HCT116 (cell line): ENCODE measurements around the gene BSN. TPM values are rescaled to one million over a fixed set of nuclear protein-coding genes. Genes with fewer than 3 reads are reported as not detected.

Source experiments
- ATAC-seq: fragments of 200-7000 bp; cut with Tn5 transposase; 2 replicates; pipeline ENCODE4 v1.9.1; 2020; ENCODE audit warnings: mild to moderate bottlenecking, moderate library complexity
- BruUV-seq: library from RNA; stranded (reverse); fragments of 400-500 nt; replicated peaks from 2 replicates; lab custom pipeline; 2021; lab: Mats Ljungman, UMichigan
- CTCF ChIA-PET: fragments of 300-600 bp; sonication (Branson Sonifier 250); formaldehyde crosslinking; loops from one replicate; lab custom pipeline; 2021; ENCODE audit warnings: antibody characterized with exemption; lab: Charles Lee
- POLR2A ChIA-PET: fragments of 300-600, 350-600 bp; sonication (Branson Sonifier 250); formaldehyde crosslinking; loops from one replicate; lab custom pipeline; 2021; ENCODE audit warnings: antibody characterized with exemption; lab: Charles Lee
- RAD21 ChIA-PET, 2 experiments: fragments of 300-600 bp; sonication (Branson Sonifier 250); formaldehyde crosslinking; loops; one replicate each; lab custom pipeline; 2023; ENCODE audit warnings: low total read pairs in 2 of 2; ENCODE audit not compliant: uncharacterized antibody in 2 of 2, unreplicated experiment in 2 of 2, low non-redundant PET in 1 of 2; lab: Charles Lee
- DNase-seq: peaks from one replicate; pipeline ENCODE4 v3.0.0-alpha.2; 2010; ENCODE audit warnings: low read depth, low spot score
- H2AFZ ChIP-seq: fragments of 200-600 bp; shearing (Covaris generic), sonication (generic); 2 replicates; pipeline ENCODE4 v1.6.1; 2017; ENCODE audit warnings: low read depth, mixed run types, mixed read lengths, antibody characterized with exemption, low read length; ENCODE audit not compliant: poor library complexity, severe bottlenecking
- H3K27ac ChIP-seq: 2 replicates; pipeline ENCODE4 v1.5.1; 2012; ENCODE audit warnings: low read depth, low read length
- H3K27me3 ChIP-seq: fragments of 200-600 bp; sonication (generic); 2 replicates; pipeline ENCODE4 v1.6.1; 2016; ENCODE audit warnings: mixed run types, low read length, mixed read lengths; ENCODE audit not compliant: insufficient read depth
- H3K36me3 ChIP-seq, 2 experiments: fragments of 200-500 bp in 1 of 2; fragments of 200-600 bp in 1 of 2; sonication (Bioruptor generic) in 1 of 2; sonication (generic) in 1 of 2; 2 replicates each; pipeline versions ENCODE4 v1.5.1 to v1.6.1; 2014 to 2016; ENCODE audit warnings: low read length in 2 of 2, inconsistent platforms in 1 of 2, mixed read lengths in 1 of 2, mixed run types in 1 of 2; ENCODE audit not compliant: insufficient read depth in 2 of 2, control insufficient read depth in 1 of 2
- H3K4me1 ChIP-seq, 2 experiments: fragments of 200-600 bp in 1 of 2; sonication (generic) in 1 of 2; 2 replicates each; pipeline versions ENCODE4 v1.5.1 to v1.6.1; 2012 to 2017; ENCODE audit warnings: low read length in 2 of 2, inconsistent platforms in 1 of 2, mild to moderate bottlenecking in 1 of 2, mixed read lengths in 1 of 2, mixed run types in 1 of 2, moderate library complexity in 1 of 2; ENCODE audit not compliant: insufficient read depth in 2 of 2, control insufficient read depth in 1 of 2
- H3K4me2 ChIP-seq: fragments of 200-600 bp; sonication (generic); 2 replicates; pipeline ENCODE4 v1.6.1; 2017; ENCODE audit warnings: mixed run types, low read length, mixed read lengths
- H3K4me3 ChIP-seq, 2 experiments: fragments of 200-600 bp in 1 of 2; sonication (generic) in 1 of 2; replicated peaks in 1 of 2; 2 replicates each; pipeline ENCODE4 v1.5.1; 2011 to 2016; ENCODE audit warnings: low read length in 2 of 2, control low read depth in 1 of 2, low read depth in 1 of 2, mild to moderate bottlenecking in 1 of 2, mixed read lengths in 1 of 2, mixed run types in 1 of 2
- H3K79me2 ChIP-seq: fragments of 200-600 bp; sonication (generic); 2 replicates; pipeline ENCODE4 v1.6.1; 2017; ENCODE audit warnings: mild to moderate bottlenecking, mixed run types, low read length, moderate library complexity, mixed read lengths; ENCODE audit not compliant: insufficient read depth
- H3K9ac ChIP-seq: fragments of 200-600 bp; sonication (generic); 2 replicates; pipeline ENCODE4 v1.6.1; 2016; ENCODE audit warnings: low read length, mixed read lengths
- H3K9me2 ChIP-seq: fragments of 200-600 bp; sonication (generic), shearing (Covaris generic); 2 replicates; pipeline ENCODE4 v1.6.1; 2017; ENCODE audit warnings: mixed run types, mild to moderate bottlenecking, moderate library complexity; ENCODE audit not compliant: insufficient read depth
- H3K9me3 ChIP-seq, 2 experiments: fragments of 200-500 bp in 1 of 2; fragments of 200-600 bp in 1 of 2; sonication (Bioruptor generic) in 1 of 2; sonication (generic) in 1 of 2; 2 replicates each; pipeline ENCODE4 v1.6.1; 2014 to 2017; ENCODE audit warnings: low read length in 2 of 2, mixed read lengths in 2 of 2, inconsistent platforms in 1 of 2, low read depth in 1 of 2, mild to moderate bottlenecking in 1 of 2, mixed run types in 1 of 2, moderate library complexity in 1 of 2; ENCODE audit not compliant: control insufficient read depth in 1 of 2, insufficient read depth in 1 of 2
- H4K20me1 ChIP-seq: fragments of 200-600 bp; sonication (generic), shearing (Covaris generic); 2 replicates; pipeline ENCODE4 v1.6.1; 2017; ENCODE audit warnings: mixed run types, mild to moderate bottlenecking, moderate library complexity; ENCODE audit not compliant: insufficient read depth
- CEBPB ChIP-seq: IDR thresholded peaks from 2 replicates; pipeline ENCODE4 v1.6.1; 2012; ENCODE audit warnings: low read depth
- EZH2phosphoT487 ChIP-seq: fragments of 200-600 bp; IDR thresholded peaks from 2 replicates; pipeline ENCODE4 v1.6.1; 2018; ENCODE audit warnings: antibody characterized with exemption, borderline replicate concordance
- FOSL1 ChIP-seq: IDR thresholded peaks from 2 replicates; pipeline ENCODE4 v1.6.1; 2012; ENCODE audit warnings: low read depth
- SIN3A ChIP-seq: IDR thresholded peaks from 2 replicates; pipeline ENCODE4 v1.6.1; 2012; ENCODE audit warnings: low read depth
- SRF ChIP-seq: IDR thresholded peaks from 2 replicates; pipeline ENCODE4 v1.6.1; 2012; ENCODE audit warnings: low read depth
- intact Hi-C: fragments of 100-400 bp; cut with micrococcal nuclease; formaldehyde crosslinking; loops from 2 replicates; pipeline ENCODE4 v1.10.0; 2022
- total RNA-seq: library from RNA; stranded (reverse); gene quantifications from one replicate; pipeline ENCODE4 v1.2.1, GENCODE V29; 2021; ENCODE audit not compliant: unreplicated experiment
- TF ChIP-seq, protein P1 (sequence below): IDR thresholded peaks from 2 replicates; pipeline ENCODE4 v1.6.1; 2012
- TF ChIP-seq, protein P2 (sequence below): IDR thresholded peaks from 2 replicates; pipeline ENCODE4 v1.6.1; 2012; ENCODE audit warnings: low read depth

The BSN gene
- total RNA-seq, 1 experiment from 2014 or later = 1.5 TPM

DNA sequence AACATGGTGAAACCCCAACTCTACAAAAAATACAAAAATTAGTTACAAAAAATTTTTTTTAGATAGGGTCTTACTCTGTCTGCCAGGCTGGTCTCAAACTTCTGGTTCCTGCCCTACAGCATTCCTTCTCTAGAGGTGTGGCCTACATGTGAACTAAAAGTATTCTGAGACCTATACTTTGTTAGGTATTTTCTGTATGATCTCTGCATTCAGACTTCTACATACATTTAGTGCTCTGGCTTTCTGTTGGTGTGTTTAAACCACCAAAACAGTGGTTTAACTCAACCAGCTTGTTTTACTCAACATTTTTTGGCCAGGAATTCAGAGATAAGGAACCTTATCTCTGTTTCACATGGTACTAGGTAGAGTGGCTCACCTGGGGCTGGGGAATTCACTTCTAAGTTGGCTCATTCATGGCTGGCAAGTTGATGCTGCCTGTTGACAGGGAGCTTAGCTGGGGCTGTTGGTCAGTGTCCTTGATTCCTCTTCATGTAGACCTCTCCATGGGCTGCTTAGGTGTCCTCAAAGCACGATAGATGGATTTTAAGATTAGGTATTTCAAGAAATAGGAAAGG, 41.4 kb upstream of the BSN start (continued):
- no peak for TF ChIP-seq FOSL1
- TF ChIP-seq EZH2phosphoT487 = no peak
- TF ChIP-seq CEBPB = no peak
- TF ChIP-seq, protein P1, sequence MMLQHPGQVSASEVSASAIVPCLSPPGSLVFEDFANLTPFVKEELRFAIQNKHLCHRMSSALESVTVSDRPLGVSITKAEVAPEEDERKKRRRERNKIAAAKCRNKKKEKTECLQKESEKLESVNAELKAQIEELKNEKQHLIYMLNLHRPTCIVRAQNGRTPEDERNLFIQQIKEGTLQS = no peak
- TF ChIP-seq SRF = no peak
- TF ChIP-seq SIN3A = no peak

DNA sequence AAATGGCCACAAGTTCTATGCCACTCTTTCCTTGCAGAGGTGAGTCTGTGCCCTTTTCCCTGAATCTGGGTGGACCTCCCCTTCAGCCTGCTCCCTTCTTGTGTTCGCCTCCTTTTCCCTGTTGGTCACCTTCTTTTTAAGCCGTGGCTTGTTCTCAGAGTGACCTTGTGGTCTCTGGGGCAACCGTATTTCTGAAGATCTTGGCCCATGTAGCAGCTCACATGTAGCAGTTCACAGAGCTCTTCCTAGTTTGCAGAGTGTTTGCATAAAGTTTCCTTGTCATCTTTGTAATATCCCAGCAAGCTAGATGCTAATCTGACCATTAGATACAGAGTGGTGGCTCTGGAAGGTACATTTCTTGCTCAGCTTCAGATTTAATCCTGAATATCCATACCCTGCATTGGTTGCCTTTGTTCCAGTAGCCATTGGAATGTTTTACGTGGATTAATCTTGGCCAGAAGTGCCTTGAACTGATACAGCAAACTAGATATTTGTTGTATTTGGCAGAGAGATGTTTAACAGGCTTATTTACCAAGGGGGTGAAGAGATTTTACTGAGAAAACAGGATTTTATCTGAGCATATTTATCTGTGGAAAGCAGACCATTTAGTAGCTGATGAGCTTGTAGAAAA, 40.7 kb upstream of the BSN start:
- intact Hi-C loops = no loop called here
- RAD21 ChIA-PET = no interaction called here
- Histone ChIP-seq H3K27me3 (no peaks in the 10 kb centered on the region), H3K9ac (no peak overlapping the region), H2AFZ (no peak overlapping the region), H3K9me3 (no peaks in the 10 kb centered on the region), H3K4me2 (no peak overlapping the region), H3K4me3 (no peak overlapping the region), H3K79me2 (peaks cover 20% of the 10 kb centered on the region), H3K4me1 (no peaks in the 10 kb centered on the region), H3K36me3 (peaks cover 8 to 25% of the 10 kb centered on the region in 2 experiments; a peak in 3 of 4 replicates), H4K20me1 (no peaks in the 10 kb centered on the region), H3K9me2 (no peaks in the 10 kb centered on the region), H3K27ac (no peak overlapping the region)
- POLR2A ChIA-PET = no interaction called here
- no peak for DNase-seq
- TSS peak; percentile 5 for BruUV-seq
- ATAC-seq = no peak
- TF ChIP-seq, protein P2, sequence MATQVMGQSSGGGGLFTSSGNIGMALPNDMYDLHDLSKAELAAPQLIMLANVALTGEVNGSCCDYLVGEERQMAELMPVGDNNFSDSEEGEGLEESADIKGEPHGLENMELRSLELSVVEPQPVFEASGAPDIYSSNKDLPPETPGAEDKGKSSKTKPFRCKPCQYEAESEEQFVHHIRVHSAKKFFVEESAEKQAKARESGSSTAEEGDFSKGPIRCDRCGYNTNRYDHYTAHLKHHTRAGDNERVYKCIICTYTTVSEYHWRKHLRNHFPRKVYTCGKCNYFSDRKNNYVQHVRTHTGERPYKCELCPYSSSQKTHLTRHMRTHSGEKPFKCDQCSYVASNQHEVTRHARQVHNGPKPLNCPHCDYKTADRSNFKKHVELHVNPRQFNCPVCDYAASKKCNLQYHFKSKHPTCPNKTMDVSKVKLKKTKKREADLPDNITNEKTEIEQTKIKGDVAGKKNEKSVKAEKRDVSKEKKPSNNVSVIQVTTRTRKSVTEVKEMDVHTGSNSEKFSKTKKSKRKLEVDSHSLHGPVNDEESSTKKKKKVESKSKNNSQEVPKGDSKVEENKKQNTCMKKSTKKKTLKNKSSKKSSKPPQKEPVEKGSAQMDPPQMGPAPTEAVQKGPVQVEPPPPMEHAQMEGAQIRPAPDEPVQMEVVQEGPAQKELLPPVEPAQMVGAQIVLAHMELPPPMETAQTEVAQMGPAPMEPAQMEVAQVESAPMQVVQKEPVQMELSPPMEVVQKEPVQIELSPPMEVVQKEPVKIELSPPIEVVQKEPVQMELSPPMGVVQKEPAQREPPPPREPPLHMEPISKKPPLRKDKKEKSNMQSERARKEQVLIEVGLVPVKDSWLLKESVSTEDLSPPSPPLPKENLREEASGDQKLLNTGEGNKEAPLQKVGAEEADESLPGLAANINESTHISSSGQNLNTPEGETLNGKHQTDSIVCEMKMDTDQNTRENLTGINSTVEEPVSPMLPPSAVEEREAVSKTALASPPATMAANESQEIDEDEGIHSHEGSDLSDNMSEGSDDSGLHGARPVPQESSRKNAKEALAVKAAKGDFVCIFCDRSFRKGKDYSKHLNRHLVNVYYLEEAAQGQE = no peak
- no peak for TF ChIP-seq SRF
- CTCF ChIA-PET = no interaction called here
